Spleen (tissue), 7 donors: ENCODE data around the gene KANTR.

Source experiments
- POLR2AphosphoS5 ChIP-seq, 3 donors: sonication (generic); formaldehyde crosslinking; IDR thresholded peaks; one replicate each; pipeline ENCODE4 v1.5.1; 2017; ENCODE audit warnings: antibody characterized with exemption in 3 of 3
- TF ChIP-seq, protein P1 (sequence below), 11 experiments: fragments of 200-600 bp in 7 of 11; fragments of 450-650 bp in 4 of 11; sonication (generic) in 4 of 11; IDR thresholded peaks in 8 of 11; conservative IDR thresholded peaks in 3 of 11; 1 replicate in 7 of 11; 2 replicates in 4 of 11; pipeline versions ENCODE4 v1.4.0 to v1.8.0; 2016 to 2021; ENCODE audit warnings: antibody characterized with exemption in 11 of 11, inconsistent platforms in 4 of 11, mild to moderate bottlenecking in 1 of 11
- donor health status: DM: no; HTN: no; CAD: no; lungs with moderate emphysema.
- donor health status: DM: no; HTN: no; CAD: no.
- donor health status: DM: no; HTN: no; CAD: no.

DNA sequence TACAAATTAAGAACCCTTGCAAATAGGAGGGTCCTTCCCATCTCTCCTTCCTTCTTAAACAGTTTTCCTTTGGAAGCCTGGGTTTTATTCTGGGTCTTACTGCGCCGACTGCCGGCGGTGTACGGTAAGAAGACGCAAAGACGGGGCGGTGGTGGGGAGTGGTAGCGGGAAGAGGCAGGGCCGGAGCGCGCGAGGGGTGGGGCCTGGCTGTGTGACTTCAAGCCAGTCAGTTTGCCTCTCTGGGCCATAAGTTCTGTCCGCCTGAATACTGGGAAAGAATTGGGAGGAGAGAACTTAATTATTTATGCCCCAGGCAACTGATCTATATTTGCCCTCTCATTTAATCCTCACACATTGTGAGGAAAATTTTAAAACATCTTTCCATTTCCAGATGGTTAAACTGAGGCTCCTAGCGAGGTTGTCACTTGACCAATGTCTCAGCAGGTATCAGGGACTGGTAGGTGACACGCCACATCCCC is 726 bp upstream of the KANTR start:
- TF ChIP-seq, protein P1, sequence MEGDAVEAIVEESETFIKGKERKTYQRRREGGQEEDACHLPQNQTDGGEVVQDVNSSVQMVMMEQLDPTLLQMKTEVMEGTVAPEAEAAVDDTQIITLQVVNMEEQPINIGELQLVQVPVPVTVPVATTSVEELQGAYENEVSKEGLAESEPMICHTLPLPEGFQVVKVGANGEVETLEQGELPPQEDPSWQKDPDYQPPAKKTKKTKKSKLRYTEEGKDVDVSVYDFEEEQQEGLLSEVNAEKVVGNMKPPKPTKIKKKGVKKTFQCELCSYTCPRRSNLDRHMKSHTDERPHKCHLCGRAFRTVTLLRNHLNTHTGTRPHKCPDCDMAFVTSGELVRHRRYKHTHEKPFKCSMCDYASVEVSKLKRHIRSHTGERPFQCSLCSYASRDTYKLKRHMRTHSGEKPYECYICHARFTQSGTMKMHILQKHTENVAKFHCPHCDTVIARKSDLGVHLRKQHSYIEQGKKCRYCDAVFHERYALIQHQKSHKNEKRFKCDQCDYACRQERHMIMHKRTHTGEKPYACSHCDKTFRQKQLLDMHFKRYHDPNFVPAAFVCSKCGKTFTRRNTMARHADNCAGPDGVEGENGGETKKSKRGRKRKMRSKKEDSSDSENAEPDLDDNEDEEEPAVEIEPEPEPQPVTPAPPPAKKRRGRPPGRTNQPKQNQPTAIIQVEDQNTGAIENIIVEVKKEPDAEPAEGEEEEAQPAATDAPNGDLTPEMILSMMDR (IDR thresholded peaks at IDR 0.05 in 8 of 11, conservative IDR thresholded peaks at IDR 0.05 in 3 of 11) = peak; percentile 43 to 82 (median 68)
- peak in 1 of 3 donors; percentile 56 for TF ChIP-seq POLR2AphosphoS5 (IDR thresholded peaks at IDR 0.05)
